HCT116 (cell line): ENCODE results near the gene ACBD5. TPM values are rescaled to one million over a fixed set of nuclear protein-coding genes. Genes with fewer than 3 reads are reported as not detected.

Experiments
- ATAC-seq: fragments of 200-7000 bp; cut with Tn5 transposase; 2 replicates; pipeline ENCODE4 v1.9.1; 2020; ENCODE audit warnings: mild to moderate bottlenecking, moderate library complexity
- BruUV-seq: library from RNA; stranded (reverse); fragments of 400-500 nt; replicated peaks from 2 replicates; lab custom pipeline; 2021; lab: Mats Ljungman, UMichigan
- CTCF ChIA-PET: fragments of 300-600 bp; sonication (Branson Sonifier 250); formaldehyde crosslinking; loops from one replicate; lab custom pipeline; 2021; ENCODE audit warnings: antibody characterized with exemption; lab: Charles Lee
- POLR2A ChIA-PET: fragments of 300-600, 350-600 bp; sonication (Branson Sonifier 250); formaldehyde crosslinking; loops from one replicate; lab custom pipeline; 2021; ENCODE audit warnings: antibody characterized with exemption; lab: Charles Lee
- RAD21 ChIA-PET, 2 experiments: fragments of 300-600 bp; sonication (Branson Sonifier 250); formaldehyde crosslinking; loops; one replicate each; lab custom pipeline; 2023; ENCODE audit warnings: low total read pairs in 2 of 2; ENCODE audit not compliant: uncharacterized antibody in 2 of 2, unreplicated experiment in 2 of 2, low non-redundant PET in 1 of 2; lab: Charles Lee
- DNase-seq: peaks from one replicate; pipeline ENCODE4 v3.0.0-alpha.2; 2010; ENCODE audit warnings: low read depth, low spot score
- H2AFZ ChIP-seq: fragments of 200-600 bp; shearing (Covaris generic), sonication (generic); 2 replicates; pipeline ENCODE4 v1.6.1; 2017; ENCODE audit warnings: low read depth, mixed run types, mixed read lengths, antibody characterized with exemption, low read length; ENCODE audit not compliant: poor library complexity, severe bottlenecking
- H3K27ac ChIP-seq: 2 replicates; pipeline ENCODE4 v1.5.1; 2012; ENCODE audit warnings: low read depth, low read length
- H3K27me3 ChIP-seq: fragments of 200-600 bp; sonication (generic); 2 replicates; pipeline ENCODE4 v1.6.1; 2016; ENCODE audit warnings: mixed run types, low read length, mixed read lengths; ENCODE audit not compliant: insufficient read depth
- H3K36me3 ChIP-seq, 2 experiments: fragments of 200-500 bp in 1 of 2; fragments of 200-600 bp in 1 of 2; sonication (Bioruptor generic) in 1 of 2; sonication (generic) in 1 of 2; 2 replicates each; pipeline versions ENCODE4 v1.5.1 to v1.6.1; 2014 to 2016; ENCODE audit warnings: low read length in 2 of 2, inconsistent platforms in 1 of 2, mixed read lengths in 1 of 2, mixed run types in 1 of 2; ENCODE audit not compliant: insufficient read depth in 2 of 2, control insufficient read depth in 1 of 2
- H3K4me1 ChIP-seq, 2 experiments: fragments of 200-600 bp in 1 of 2; sonication (generic) in 1 of 2; 2 replicates each; pipeline versions ENCODE4 v1.5.1 to v1.6.1; 2012 to 2017; ENCODE audit warnings: low read length in 2 of 2, inconsistent platforms in 1 of 2, mild to moderate bottlenecking in 1 of 2, mixed read lengths in 1 of 2, mixed run types in 1 of 2, moderate library complexity in 1 of 2; ENCODE audit not compliant: insufficient read depth in 2 of 2, control insufficient read depth in 1 of 2
- H3K4me2 ChIP-seq: fragments of 200-600 bp; sonication (generic); 2 replicates; pipeline ENCODE4 v1.6.1; 2017; ENCODE audit warnings: mixed run types, low read length, mixed read lengths
- H3K4me3 ChIP-seq, 2 experiments: fragments of 200-600 bp in 1 of 2; sonication (generic) in 1 of 2; replicated peaks in 1 of 2; 2 replicates each; pipeline ENCODE4 v1.5.1; 2011 to 2016; ENCODE audit warnings: low read length in 2 of 2, control low read depth in 1 of 2, low read depth in 1 of 2, mild to moderate bottlenecking in 1 of 2, mixed read lengths in 1 of 2, mixed run types in 1 of 2
- H3K79me2 ChIP-seq: fragments of 200-600 bp; sonication (generic); 2 replicates; pipeline ENCODE4 v1.6.1; 2017; ENCODE audit warnings: mild to moderate bottlenecking, mixed run types, low read length, moderate library complexity, mixed read lengths; ENCODE audit not compliant: insufficient read depth
- H3K9ac ChIP-seq: fragments of 200-600 bp; sonication (generic); 2 replicates; pipeline ENCODE4 v1.6.1; 2016; ENCODE audit warnings: low read length, mixed read lengths
- H3K9me2 ChIP-seq: fragments of 200-600 bp; sonication (generic), shearing (Covaris generic); 2 replicates; pipeline ENCODE4 v1.6.1; 2017; ENCODE audit warnings: mixed run types, mild to moderate bottlenecking, moderate library complexity; ENCODE audit not compliant: insufficient read depth
- H3K9me3 ChIP-seq, 2 experiments: fragments of 200-500 bp in 1 of 2; fragments of 200-600 bp in 1 of 2; sonication (Bioruptor generic) in 1 of 2; sonication (generic) in 1 of 2; 2 replicates each; pipeline ENCODE4 v1.6.1; 2014 to 2017; ENCODE audit warnings: low read length in 2 of 2, mixed read lengths in 2 of 2, inconsistent platforms in 1 of 2, low read depth in 1 of 2, mild to moderate bottlenecking in 1 of 2, mixed run types in 1 of 2, moderate library complexity in 1 of 2; ENCODE audit not compliant: control insufficient read depth in 1 of 2, insufficient read depth in 1 of 2
- H4K20me1 ChIP-seq: fragments of 200-600 bp; sonication (generic), shearing (Covaris generic); 2 replicates; pipeline ENCODE4 v1.6.1; 2017; ENCODE audit warnings: mixed run types, mild to moderate bottlenecking, moderate library complexity; ENCODE audit not compliant: insufficient read depth
- ATF3 ChIP-seq: IDR thresholded peaks from 2 replicates; pipeline ENCODE4 v1.6.1; 2012
- CTCF ChIP-seq, 3 experiments: fragments of 200-600 bp in 1 of 3; sonication (generic) in 1 of 3; IDR thresholded peaks in 2 of 3; conservative IDR thresholded peaks in 1 of 3; 2 replicates each; pipeline ENCODE4 v1.5.1; 2012 to 2017; ENCODE audit warnings: low read depth in 2 of 3, low read length in 2 of 3, antibody characterized with exemption in 1 of 3, borderline replicate concordance in 1 of 3, control low read depth in 1 of 3, mild to moderate bottlenecking in 1 of 3, mixed read lengths in 1 of 3, mixed run types in 1 of 3, moderate library complexity in 1 of 3; ENCODE audit not compliant: insufficient read depth in 1 of 3
- EGR1 ChIP-seq: IDR thresholded peaks from 2 replicates; pipeline ENCODE4 v1.6.1; 2012; ENCODE audit warnings: low read depth
- ELF1 ChIP-seq: IDR thresholded peaks from 2 replicates; pipeline ENCODE4 v1.6.1; 2012; ENCODE audit warnings: low read depth, borderline replicate concordance
- JUND ChIP-seq: IDR thresholded peaks from 2 replicates; pipeline ENCODE4 v1.6.1; 2012
- RAD21 ChIP-seq: IDR thresholded peaks from 2 replicates; pipeline ENCODE4 v1.6.1; 2012; ENCODE audit warnings: low read depth, mild to moderate bottlenecking
- SIN3A ChIP-seq: IDR thresholded peaks from 2 replicates; pipeline ENCODE4 v1.6.1; 2012; ENCODE audit warnings: low read depth
- TCF7L2 ChIP-seq: IDR thresholded peaks from 2 replicates; pipeline ENCODE4 v1.7.0; 2011; ENCODE audit warnings: borderline replicate concordance, inconsistent platforms; ENCODE audit not compliant: insufficient read depth, insufficient read length; ENCODE audit errors: extremely low read depth
- ZBTB33 ChIP-seq: IDR thresholded peaks from 2 replicates; pipeline ENCODE4 v1.6.1; 2011; ENCODE audit warnings: mild to moderate bottlenecking, low read length, moderate library complexity; ENCODE audit not compliant: insufficient replicate concordance; ENCODE audit errors: extremely low read depth
- ZFX ChIP-seq: fragments of 450-650 bp; IDR thresholded peaks from 2 replicates; pipeline ENCODE4 v1.6.1; 2017
- intact Hi-C: fragments of 100-400 bp; cut with micrococcal nuclease; formaldehyde crosslinking; loops from 2 replicates; pipeline ENCODE4 v1.10.0; 2022
- total RNA-seq: library from RNA; stranded (reverse); gene quantifications from one replicate; pipeline ENCODE4 v1.2.1, GENCODE V29; 2021; ENCODE audit not compliant: unreplicated experiment

The ACBD5 gene
- total RNA-seq, 1 experiment from 2014 or later = 19.5 TPM

- DNase-seq = no peak
- no peaks in the 10 kb centered on the region for H3K36me3 ChIP-seq
- POLR2A ChIA-PET = no interaction called here
- no peaks in the 10 kb centered on the region for H4K20me1 ChIP-seq
- ATAC-seq = no peak
- H3K79me2 ChIP-seq = no peaks in the 10 kb centered on the region
- TF ChIP-seq ZBTB33 (no peak), RAD21 (no peak), ZFX (no peak), SIN3A (no peak), CTCF (IDR thresholded peaks at IDR 0.05 in 2 of 3, conservative IDR thresholded peaks at IDR 0.05 in 1 of 3; ENCODE audit: borderline replicate concordance in 1 of 3, insufficient read depth in 1 of 3, low read depth in 2 of 3, low read length in 2 of 3) (no peak), ELF1 (no peak), JUND (no peak), EGR1 (no peak), TCF7L2 (no peak), ATF3 (no peak)
- no peaks in the 10 kb centered on the region for H3K27me3 ChIP-seq
- CTCF ChIA-PET = no interaction called here
- no peaks in the 10 kb centered on the region for H3K9me2 ChIP-seq
- H2AFZ ChIP-seq = no peak overlapping the region
- H3K4me1 ChIP-seq = peaks cover 0 to 4% of the 10 kb centered on the region in 2 experiments; a peak in 1 of 4 replicates
- H3K4me2 ChIP-seq = no peak overlapping the region
- no peak overlapping the region for H3K4me3 ChIP-seq
- H3K27ac ChIP-seq = no peak overlapping the region
- intact Hi-C loops = no loop called here
- RAD21 ChIA-PET = no interaction called here
- no TSS peak for BruUV-seq
- H3K9ac ChIP-seq = no peak overlapping the region
- no peaks in the 10 kb centered on the region for H3K9me3 ChIP-seq
Observed at GRCh38 chr10:27251554-27251953, 11.0 kb upstream of the ACBD5 start.
